Adipocyte (in vitro differentiated cells): ENCODE measurements around the gene CD101.

Experiments used
- DNase-seq: peaks from one replicate; pipeline ENCODE4 v3.0.0-alpha.2; 2015; ENCODE audit warnings: low read depth
- H3K27me3 ChIP-seq: replicated peaks from 2 replicates; pipeline ENCODE4 v1.7.0; 2013; ENCODE audit warnings: mild to moderate bottlenecking, low read length, moderate library complexity; ENCODE audit not compliant: control insufficient read depth, insufficient read depth
- H3K36me3 ChIP-seq: 2 replicates; pipeline ENCODE4 v1.7.0; 2013; ENCODE audit warnings: low read length, mild to moderate bottlenecking, moderate library complexity; ENCODE audit not compliant: control insufficient read depth, insufficient read depth, severe bottlenecking
- H3K4me1 ChIP-seq: 2 replicates; pipeline ENCODE4 v1.7.0; 2013; ENCODE audit warnings: mild to moderate bottlenecking, low read length, moderate library complexity; ENCODE audit not compliant: control insufficient read depth, insufficient read depth
- H3K4me3 ChIP-seq: 2 replicates; pipeline ENCODE4 v1.7.0; 2013; ENCODE audit warnings: mild to moderate bottlenecking, low read length, moderate library complexity
- H3K9ac ChIP-seq: 2 replicates; pipeline ENCODE4 v1.7.0; 2013; ENCODE audit warnings: mild to moderate bottlenecking, low read length, moderate library complexity
- H3K9me3 ChIP-seq: 2 replicates; pipeline ENCODE4 v1.7.0; 2013; ENCODE audit warnings: mild to moderate bottlenecking, low read length, moderate library complexity; ENCODE audit not compliant: control insufficient read depth

CD101 gene

GRCh38 chr1:117054068-117054467 is 52.5 kb downstream of the CD101 start:
- no peaks in the 10 kb centered on the region for H3K9me3 ChIP-seq
- H3K4me3 ChIP-seq, result no peak overlapping the region
- no peak overlapping the region for H3K9ac ChIP-seq
- no peaks in the 10 kb centered on the region for H3K4me1 ChIP-seq
- DNase-seq, result no peak
- H3K27me3 ChIP-seq, result no peaks in the 10 kb centered on the region
- H3K36me3 ChIP-seq, result no peaks in the 10 kb centered on the region

GRCh38 chr1:117058810-117059209 is 57.2 kb downstream of the CD101 start:
- no peaks in the 10 kb centered on the region for H3K27me3 ChIP-seq
- H3K36me3 ChIP-seq, result no peaks in the 10 kb centered on the region
- no peak overlapping the region for H3K9ac ChIP-seq
- no peak for DNase-seq
- H3K4me3 ChIP-seq, result peak overlapping the region; percentile 96
- no peaks in the 10 kb centered on the region for H3K9me3 ChIP-seq
- peaks cover 12% of the 10 kb centered on the region for H3K4me1 ChIP-seq

- DNase-seq, result no peak
- H3K9me3 ChIP-seq, result no peaks in the 10 kb centered on the region
- peak overlapping the region; percentile 68 for H3K9ac ChIP-seq
- peak overlapping the region; percentile 96 for H3K4me3 ChIP-seq
- H3K4me1 ChIP-seq, result peaks cover 12% of the 10 kb centered on the region
- no peaks in the 10 kb centered on the region for H3K36me3 ChIP-seq
- H3K27me3 ChIP-seq, result no peaks in the 10 kb centered on the region
Measured at GRCh38 chr1:117059334-117059677, 57.7 kb downstream of the CD101 start.

- H3K4me1 ChIP-seq, result peaks cover 12% of the 10 kb centered on the region
- no peaks in the 10 kb centered on the region for H3K27me3 ChIP-seq
Measured at GRCh38 chr1:117059678-117060440, 58.3 kb downstream of the CD101 start, which contains the start of gene TTF2. Gene TTF2, plus strand, starts transcription at chr1:117060326. Its CDS starts 21 bp downstream, at chr1:117060347.

GRCh38 chr1:117060441-117061317 is 59.1 kb downstream of the CD101 start:
- peak; percentile 54 for DNase-seq

More at GRCh38 chr1:117059678-117060440, 58.3 kb downstream of the CD101 start, which contains the start of gene TTF2:
- Histone ChIP-seq H3K9me3 (no peaks in the 10 kb centered on the region), H3K36me3 (no peaks in the 10 kb centered on the region), H3K9ac (peak within 1 kb of the TSS; percentile 85), H3K4me3 (peak within 1 kb of the TSS; percentile 96)
- DNase-seq, result peak; percentile 99

GRCh38 chr1:117061986-117062415 is 60.4 kb downstream of the CD101 start:
- no peaks in the 10 kb centered on the region for H3K27me3 ChIP-seq
- peak; percentile 48 for DNase-seq
- no peaks in the 10 kb centered on the region for H3K9me3 ChIP-seq
- H3K4me1 ChIP-seq, result peaks cover 12% of the 10 kb centered on the region
- H3K4me3 ChIP-seq, result no peak overlapping the region
- no peak overlapping the region for H3K9ac ChIP-seq
- H3K36me3 ChIP-seq, result no peaks in the 10 kb centered on the region

More at GRCh38 chr1:117060441-117061317, 59.1 kb downstream of the CD101 start:
- Histone ChIP-seq H3K9ac (peak overlapping the region; percentile 85), H3K4me3 (peak overlapping the region; percentile 96), H3K27me3 (no peaks in the 10 kb centered on the region), H3K36me3 (no peaks in the 10 kb centered on the region), H3K9me3 (no peaks in the 10 kb centered on the region), H3K4me1 (peaks cover 12% of the 10 kb centered on the region)

- DNase-seq, result no peak
- Histone ChIP-seq H3K9ac (no peak overlapping the region), H3K36me3 (no peaks in the 10 kb centered on the region), H3K9me3 (no peaks in the 10 kb centered on the region), H3K27me3 (no peaks in the 10 kb centered on the region), H3K4me1 (peaks cover 4% of the 10 kb centered on the region), H3K4me3 (no peak overlapping the region)
Measured at GRCh38 chr1:117066367-117066766, 64.8 kb downstream of the CD101 start.

- H3K4me1 ChIP-seq, result no peaks in the 10 kb centered on the region
- DNase-seq, result peak; percentile 86
- no peaks in the 10 kb centered on the region for H3K27me3 ChIP-seq
- no peaks in the 10 kb centered on the region for H3K9me3 ChIP-seq
- H3K9ac ChIP-seq, result no peak overlapping the region
- H3K4me3 ChIP-seq, result no peak overlapping the region
- no peaks in the 10 kb centered on the region for H3K36me3 ChIP-seq
Measured at GRCh38 chr1:117067533-117068370, 66.2 kb downstream of the CD101 start.

GRCh38 chr1:117068580-117068979 is 67.0 kb downstream of the CD101 start:
- Histone ChIP-seq H3K4me3 (no peak overlapping the region), H3K9me3 (no peaks in the 10 kb centered on the region), H3K36me3 (no peaks in the 10 kb centered on the region), H3K27me3 (no peaks in the 10 kb centered on the region), H3K9ac (no peak overlapping the region), H3K4me1 (no peaks in the 10 kb centered on the region)
- no peak for DNase-seq

- H3K4me1 ChIP-seq, result no peaks in the 10 kb centered on the region
- H3K36me3 ChIP-seq, result no peaks in the 10 kb centered on the region
- H3K9ac ChIP-seq, result no peak overlapping the region
- DNase-seq, result no peak
- H3K9me3 ChIP-seq, result no peaks in the 10 kb centered on the region
- H3K4me3 ChIP-seq, result no peak overlapping the region
- H3K27me3 ChIP-seq, result no peaks in the 10 kb centered on the region
Measured at GRCh38 chr1:117069220-117069844, 67.8 kb downstream of the CD101 start.
